VCaP (cell line): ENCODE measurements around the gene FZD2.
A peak's percentile ranks its signal among the peaks of the same experiment; 100 is the strongest.

Experiments used
- H3K27ac ChIP-seq: fragments of 450-650 bp; 2 replicates; pipeline ENCODE4 v1.5.1; 2017
- TF ChIP-seq, protein P1 (sequence below): fragments of 450-650 bp; conservative IDR thresholded peaks from 2 replicates; pipeline ENCODE4 v1.5.1; 2017; ENCODE audit warnings: mild to moderate bottlenecking, moderate library complexity

The FZD2 gene

DNA sequence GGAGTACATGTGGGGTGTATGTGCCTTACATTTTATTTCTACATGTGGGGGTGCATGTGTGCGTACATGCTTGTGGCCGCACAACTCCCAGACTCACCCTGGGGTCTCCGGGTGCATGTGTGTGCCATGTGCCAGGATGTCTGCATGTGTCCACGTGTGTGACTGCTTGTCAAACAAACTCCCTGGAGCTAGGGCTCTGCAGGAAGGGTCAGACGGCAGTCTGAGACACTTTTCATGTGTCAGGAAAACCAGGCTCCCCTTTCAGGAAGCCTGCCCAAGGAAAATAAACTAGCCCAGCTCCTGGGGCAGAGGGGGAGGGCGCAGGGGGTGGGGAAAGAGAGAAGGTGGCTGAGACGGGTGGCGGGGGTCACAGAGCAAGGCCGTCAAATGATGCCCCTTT, 44.7 kb downstream of the FZD2 start:
- no peak overlapping the region for H3K27ac ChIP-seq
- TF ChIP-seq, protein P1, sequence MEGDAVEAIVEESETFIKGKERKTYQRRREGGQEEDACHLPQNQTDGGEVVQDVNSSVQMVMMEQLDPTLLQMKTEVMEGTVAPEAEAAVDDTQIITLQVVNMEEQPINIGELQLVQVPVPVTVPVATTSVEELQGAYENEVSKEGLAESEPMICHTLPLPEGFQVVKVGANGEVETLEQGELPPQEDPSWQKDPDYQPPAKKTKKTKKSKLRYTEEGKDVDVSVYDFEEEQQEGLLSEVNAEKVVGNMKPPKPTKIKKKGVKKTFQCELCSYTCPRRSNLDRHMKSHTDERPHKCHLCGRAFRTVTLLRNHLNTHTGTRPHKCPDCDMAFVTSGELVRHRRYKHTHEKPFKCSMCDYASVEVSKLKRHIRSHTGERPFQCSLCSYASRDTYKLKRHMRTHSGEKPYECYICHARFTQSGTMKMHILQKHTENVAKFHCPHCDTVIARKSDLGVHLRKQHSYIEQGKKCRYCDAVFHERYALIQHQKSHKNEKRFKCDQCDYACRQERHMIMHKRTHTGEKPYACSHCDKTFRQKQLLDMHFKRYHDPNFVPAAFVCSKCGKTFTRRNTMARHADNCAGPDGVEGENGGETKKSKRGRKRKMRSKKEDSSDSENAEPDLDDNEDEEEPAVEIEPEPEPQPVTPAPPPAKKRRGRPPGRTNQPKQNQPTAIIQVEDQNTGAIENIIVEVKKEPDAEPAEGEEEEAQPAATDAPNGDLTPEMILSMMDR, result no peak

DNA sequence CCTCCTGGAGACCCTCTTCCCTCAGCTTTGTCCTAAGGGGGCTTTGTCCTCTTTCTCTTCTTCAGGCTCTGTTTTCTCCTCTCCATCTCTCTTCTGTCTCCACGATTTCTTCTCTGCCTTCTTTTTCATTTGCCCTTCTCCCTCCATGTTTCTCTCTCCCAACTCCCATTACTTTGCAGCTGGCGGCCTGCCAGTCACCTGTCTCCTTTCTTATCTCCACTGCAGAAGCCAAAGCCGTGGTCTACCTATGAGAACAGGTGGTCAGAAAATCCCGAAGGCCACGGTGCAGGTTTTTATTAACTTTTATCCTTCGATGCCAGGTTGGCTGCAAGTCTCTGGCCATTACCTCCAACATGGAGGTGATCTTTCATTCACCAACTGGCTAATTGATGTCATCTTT, 45.1 kb downstream of the FZD2 start:
- no peak overlapping the region for H3K27ac ChIP-seq
- TF ChIP-seq, protein P1, result no peak

DNA sequence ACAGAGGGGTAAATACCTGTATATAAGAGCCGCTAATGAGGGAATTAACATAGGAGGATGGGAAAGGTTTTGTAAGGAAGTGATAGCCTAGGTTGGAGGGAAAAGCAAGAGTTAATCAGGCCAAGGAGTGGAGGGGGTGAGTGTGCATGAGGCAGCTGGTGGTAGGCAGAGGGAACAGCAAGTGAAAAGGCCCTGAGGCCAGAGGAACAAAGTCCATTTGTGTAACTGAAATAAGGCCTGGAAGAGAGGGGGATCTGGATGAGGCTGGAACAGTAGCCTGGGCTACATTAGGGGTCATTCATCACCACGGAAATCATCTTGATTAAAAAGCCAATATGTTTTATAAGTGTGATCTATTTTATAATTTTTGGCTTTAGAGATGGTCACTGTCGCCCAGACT, 45.7 kb downstream of the FZD2 start:
- TF ChIP-seq, protein P1, result no peak
- no peak overlapping the region for H3K27ac ChIP-seq

GRCh38 chr17:44604116-44604761, 47.0 kb downstream of the FZD2 start:
- no peak overlapping the region for H3K27ac ChIP-seq
- TF ChIP-seq, protein P1, result no peak

GRCh38 chr17:44604768-44605485, 47.6 kb downstream of the FZD2 start:
- no peak overlapping the region for H3K27ac ChIP-seq

DNA sequence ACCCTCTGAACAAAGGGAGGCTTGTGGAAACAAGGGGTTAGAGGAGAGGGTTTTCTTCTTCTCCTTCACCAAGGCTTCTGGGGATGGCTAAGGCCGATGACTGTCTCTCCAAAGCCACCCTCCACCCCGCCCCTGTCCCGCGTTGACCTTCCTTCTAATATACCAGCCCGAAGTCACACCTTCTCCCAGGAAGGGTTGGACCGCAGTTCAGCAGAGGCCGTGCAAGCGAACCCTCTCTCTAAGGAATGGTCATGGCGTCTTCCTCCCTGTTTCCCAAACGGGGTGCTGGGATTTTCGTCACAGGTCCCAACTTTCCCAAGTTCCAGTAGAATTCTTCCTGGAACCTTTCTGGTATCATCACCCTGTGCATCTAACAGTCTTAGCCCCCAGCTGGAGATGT, 49.4 kb downstream of the FZD2 start:
- TF ChIP-seq, protein P1, result no peak

More at GRCh38 chr17:44604768-44605485, 47.6 kb downstream of the FZD2 start:
- TF ChIP-seq, protein P1, result no peak

DNA sequence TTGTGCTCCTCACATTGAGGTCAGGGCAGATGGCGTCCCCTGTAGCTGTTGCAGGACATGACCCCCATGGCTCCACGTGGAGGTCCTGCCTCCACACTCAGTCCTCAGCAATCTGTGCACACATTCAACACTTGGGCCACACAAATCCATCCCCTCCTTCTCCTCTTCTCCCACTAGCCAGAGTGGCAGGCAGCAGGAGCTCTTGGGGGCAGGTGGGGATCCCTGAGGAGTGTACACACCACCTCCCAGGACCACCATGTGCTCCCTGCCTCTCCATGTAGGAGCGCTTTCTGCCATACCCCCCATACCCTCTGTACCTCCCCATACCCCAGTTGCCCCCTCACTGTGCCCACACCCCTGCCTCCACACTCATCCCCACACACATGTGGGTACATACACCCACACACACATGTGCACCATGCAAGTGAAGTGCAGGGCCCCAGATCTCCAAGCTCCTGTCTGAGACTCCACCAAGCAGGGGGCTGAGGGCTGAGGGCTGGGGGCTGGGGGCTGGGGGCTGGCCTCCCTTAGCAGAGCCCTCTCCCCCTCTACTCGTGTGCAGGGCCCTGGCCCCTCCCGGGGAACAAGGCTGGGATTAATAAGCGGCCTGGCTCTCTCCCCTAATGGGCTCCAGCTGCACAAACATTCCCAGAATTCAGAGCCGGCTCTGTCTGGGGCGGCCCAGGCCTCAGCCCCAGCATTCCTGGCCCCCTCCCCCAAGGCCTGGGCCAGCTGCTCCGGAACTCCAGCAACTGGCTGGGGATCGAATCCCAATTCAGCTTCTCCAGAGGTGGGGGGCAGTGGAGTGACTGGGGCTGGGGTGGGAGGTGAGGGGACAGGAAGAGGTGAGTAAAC, 50.8 kb downstream of the FZD2 start:
- TF ChIP-seq, protein P1, result no peak

More for the DNA sequence above, 49.4 kb downstream of the FZD2 start:
- no peak overlapping the region for H3K27ac ChIP-seq

More for the DNA sequence above, 50.8 kb downstream of the FZD2 start:
- H3K27ac ChIP-seq, result peak overlapping the region; percentile 76
